Stimulated activated CD8-positive, alpha-beta memory T cell treated with anti-CD3 and anti-CD28 coated beads, Interleukin-4, amount 100 ng/mL, for 4 hours (primary cell): ENCODE results near the gene CTNNAL1.

Experiments used
- DNase-seq, 2 donors: peaks; one replicate each; pipeline ENCODE4 v3.0.0-alpha.2; 2020; ENCODE audit warnings: low read depth in 2 of 2, low spot score in 1 of 2

CTNNAL1 gene

DNA sequence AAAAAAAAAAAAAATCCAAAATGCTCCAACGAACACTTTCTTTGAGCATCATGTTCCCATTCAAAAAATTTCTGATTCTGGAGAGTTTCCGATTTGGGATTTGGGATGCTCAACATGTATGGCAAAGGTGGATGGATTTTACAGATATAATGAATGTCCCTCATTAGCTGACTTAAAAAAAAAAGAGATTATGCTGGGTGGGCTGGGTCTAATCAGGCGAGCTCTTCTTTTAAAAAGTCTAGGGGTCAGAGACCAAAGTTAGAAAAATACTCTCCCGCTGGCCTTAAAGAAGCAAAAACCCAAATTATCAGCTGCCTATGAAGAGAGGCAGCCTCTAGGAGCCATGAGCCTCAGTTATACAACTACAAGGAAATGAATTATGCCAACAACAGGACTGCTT is 15.2 kb upstream of the CTNNAL1 start:
- DNase-seq = no peak

DNA sequence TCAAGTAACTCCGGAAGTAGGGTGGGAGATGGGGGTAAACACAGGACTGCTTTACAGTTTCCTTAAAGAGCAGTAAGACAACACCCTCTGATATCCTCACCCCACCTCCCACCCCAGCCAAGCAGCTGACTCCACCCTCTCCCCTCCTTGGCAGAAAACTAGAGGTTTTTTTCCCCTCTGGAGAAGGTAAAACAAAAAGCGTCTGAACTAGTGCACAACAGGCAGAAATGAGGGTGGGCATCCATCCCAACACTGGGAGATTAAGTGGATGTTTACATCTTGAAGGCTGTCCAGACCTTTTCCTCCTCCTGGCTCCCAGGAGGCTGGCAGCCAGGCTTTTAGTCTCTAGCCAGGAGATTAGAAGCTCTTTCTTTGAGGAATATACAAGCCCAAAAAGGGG is 13.9 kb upstream of the CTNNAL1 start:
- no peak for DNase-seq

DNA sequence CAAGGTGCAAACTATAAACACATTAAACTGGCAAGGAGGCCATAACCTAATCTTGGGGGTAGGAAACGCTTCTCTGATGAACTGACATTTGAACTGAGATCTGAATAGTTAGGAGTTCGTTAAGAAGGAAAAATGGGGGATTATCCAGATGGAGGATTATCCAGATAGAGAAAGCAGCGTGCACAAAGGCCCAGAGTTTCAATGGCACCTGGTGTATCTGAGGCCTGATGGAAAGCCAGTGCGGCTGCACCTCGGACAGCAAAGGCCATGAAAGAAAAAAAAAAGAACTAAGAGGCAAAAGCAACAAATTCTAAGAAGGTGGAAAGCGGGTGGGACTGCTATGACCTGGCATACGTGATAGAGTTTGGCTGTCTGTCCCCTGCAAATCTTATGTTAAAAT is 13.0 kb upstream of the CTNNAL1 start:
- DNase-seq = no peak

DNA sequence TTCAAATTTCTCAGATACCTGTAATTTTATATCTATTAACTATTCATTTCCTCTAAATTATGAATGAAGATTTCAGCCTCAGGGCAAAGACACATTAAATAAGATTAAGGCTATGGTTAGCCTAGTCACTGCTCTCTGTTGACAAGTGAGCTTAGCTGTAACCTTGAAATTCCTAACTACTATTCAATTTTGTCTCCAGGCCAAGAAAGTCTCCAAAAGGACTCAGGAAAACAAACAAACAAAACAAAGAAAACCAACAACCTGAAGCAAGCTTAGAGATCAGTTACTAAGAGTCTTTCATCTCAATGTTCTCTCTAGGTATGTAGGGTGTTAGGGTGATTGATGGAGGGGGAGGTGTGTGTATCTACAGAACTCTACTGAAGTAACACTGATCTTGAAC is 9.6 kb upstream of the CTNNAL1 start:
- no peak for DNase-seq

DNA sequence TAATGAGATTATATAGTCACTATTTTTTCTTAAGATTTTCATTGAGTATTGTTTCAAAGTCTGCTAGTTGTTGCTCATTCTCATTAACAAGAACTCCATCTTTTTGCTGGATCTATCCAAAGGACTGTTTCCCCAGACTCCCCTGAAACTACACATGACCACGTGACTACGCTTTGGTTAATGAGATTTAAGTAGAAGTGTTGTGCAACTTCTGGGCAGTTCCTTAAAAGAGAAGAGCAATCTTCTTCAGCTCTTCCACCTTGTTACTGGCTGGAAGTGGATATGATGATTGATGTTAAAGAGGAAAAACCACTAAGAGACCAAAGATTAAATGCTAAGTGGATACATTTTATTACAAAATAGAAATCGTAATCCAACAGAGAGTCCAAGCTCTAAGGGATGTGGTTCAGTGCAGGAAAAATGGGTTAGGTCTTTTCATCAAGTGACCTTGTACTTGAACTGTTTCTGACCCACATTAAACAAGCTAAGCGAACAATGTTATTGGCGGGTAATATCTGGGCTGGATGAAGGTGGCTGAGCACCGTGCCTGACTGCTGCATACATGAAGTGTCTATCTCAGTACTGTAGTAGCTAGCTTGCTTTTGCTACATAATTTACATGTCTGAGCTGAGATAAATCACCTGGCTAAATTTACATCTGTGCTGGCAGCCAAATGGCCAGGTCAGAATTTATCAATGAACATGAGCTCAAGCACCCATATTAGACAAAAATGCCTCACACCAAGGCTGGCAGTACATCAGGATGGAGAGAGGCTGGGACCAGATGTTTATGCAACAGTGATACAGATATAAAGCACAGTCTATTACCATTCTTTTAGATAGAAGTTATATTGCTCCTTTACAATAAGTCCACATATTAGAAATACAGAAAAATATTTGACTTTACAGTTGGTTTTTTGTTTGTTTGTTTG is 7.5 kb upstream of the CTNNAL1 start:
- DNase-seq = no peak

DNA sequence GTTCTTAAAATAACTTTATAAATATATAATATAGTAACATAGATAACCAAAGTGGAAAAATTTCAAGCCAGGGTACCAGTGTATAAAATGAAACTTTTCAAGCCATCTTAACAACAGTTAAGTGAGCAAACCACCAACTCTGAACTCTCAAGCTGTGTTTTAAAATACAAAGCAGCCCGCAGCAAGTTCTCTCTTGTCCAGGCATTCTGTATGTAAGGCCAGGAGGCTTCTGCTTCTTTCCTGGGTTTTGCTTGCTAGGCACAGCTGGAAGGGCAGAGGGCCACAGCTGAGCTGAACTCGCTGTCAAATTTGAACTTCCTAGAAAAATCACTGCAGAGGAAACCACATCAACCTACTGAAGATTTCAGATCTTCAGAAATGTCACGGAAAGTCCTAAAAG is 6.8 kb upstream of the CTNNAL1 start:
- no peak for DNase-seq

DNA sequence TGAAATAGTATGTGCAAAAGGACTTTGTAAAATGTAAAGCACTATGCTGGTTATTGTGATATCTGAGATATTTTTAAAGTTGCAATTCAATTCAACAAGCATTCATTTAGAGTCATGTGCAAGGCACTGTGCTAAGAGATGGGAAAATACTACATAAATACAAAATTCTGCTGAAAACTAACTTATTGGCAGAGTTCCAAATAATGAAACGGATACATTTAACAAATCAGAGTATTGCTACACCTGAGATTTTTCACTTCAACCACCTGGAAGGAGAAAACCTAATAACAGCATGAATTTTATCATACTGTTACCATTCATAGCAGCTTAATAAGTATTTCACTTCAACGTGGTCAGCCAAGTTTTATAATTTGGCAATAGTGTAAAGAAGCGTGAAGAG is 6.1 kb upstream of the CTNNAL1 start:
- no peak for DNase-seq

DNA sequence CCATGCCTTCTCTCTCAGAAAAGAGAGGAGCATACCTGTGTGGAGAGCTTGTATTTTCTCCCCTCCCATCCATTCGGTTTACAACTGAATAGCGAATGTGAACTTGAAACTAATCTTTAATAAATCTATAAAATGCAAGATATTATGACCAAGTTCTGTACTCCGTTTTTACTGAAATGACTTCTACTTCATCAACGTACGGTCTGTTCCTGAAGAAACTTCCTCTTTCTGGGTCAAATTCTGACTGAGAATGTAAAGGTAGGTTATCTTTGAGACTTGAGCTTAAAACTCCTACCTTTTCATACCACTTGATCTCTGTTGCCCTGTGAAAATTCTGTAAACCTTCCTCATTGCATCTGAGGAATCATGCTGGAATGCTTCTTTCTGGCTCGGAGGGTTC is 4.2 kb upstream of the CTNNAL1 start:
- DNase-seq = no peak

DNA sequence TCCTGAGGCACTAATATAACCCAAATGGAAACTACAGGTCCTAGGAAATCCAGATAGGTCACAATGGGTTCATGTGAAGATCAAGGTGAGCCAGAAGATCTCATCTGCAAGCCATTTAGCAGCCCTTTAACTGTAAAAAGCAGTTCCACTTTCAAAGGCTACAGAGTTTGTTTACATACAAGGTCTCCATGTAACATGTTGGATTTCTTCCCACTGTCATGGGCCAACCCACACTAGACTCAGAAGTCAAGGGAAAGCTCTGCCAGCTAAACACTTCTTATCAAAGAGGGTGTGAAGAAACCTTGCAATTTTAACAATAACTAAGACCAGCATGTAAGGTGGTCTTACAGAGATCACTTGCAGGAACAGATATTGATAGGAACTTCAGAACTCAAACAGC is 3.8 kb upstream of the CTNNAL1 start:
- DNase-seq = no peak

DNA sequence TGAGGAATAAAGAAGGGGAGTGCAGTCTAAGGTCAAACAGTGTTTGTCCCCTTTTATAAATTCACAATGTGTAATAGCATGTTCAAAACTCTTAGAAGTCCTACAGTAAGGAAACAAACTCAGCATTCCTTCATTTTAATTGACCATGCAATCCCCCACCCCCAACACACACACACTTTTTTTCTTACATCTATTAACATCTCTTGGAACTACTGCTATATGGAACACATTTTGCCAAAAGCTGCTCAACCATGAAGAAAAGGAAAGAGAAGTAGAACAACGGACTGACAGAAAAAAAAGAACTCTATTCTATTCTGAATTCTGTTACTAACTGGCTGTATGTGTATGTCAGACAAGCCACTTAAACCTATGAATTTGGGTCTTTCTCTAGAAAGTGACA is 2.8 kb upstream of the CTNNAL1 start:
- no peak for DNase-seq

DNA sequence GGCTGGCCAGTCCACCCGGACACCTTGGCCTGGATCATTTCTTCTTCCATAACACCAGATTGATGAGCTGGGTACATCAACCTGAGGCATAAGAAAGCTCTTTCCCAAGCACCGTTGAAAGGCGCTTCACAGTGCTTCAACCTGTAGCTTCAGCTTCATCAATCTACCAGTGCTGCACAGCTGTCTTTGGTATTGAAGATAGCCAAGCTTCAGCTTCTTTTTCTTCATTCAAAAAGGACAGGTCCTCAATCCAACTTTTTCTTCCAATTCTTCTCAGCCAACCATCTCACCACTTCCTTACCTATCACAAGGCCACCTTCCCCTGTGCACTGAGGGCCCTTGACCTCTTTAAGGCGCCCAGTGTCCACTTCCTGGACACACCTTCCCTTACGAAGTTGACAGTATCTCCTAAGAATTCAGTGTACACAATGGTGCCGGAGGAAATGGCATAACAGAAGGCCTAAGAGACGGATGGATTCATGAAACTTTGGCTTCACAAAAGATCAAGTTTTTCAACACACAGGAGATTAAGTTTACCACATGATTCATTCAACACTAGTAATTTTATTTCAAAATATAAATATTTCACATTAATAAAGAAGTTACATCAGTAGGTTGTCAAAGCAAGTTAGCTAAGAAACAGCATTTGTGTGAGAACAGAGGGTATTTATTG is 1.4 kb upstream of the CTNNAL1 start:
- DNase-seq = no peak

DNA sequence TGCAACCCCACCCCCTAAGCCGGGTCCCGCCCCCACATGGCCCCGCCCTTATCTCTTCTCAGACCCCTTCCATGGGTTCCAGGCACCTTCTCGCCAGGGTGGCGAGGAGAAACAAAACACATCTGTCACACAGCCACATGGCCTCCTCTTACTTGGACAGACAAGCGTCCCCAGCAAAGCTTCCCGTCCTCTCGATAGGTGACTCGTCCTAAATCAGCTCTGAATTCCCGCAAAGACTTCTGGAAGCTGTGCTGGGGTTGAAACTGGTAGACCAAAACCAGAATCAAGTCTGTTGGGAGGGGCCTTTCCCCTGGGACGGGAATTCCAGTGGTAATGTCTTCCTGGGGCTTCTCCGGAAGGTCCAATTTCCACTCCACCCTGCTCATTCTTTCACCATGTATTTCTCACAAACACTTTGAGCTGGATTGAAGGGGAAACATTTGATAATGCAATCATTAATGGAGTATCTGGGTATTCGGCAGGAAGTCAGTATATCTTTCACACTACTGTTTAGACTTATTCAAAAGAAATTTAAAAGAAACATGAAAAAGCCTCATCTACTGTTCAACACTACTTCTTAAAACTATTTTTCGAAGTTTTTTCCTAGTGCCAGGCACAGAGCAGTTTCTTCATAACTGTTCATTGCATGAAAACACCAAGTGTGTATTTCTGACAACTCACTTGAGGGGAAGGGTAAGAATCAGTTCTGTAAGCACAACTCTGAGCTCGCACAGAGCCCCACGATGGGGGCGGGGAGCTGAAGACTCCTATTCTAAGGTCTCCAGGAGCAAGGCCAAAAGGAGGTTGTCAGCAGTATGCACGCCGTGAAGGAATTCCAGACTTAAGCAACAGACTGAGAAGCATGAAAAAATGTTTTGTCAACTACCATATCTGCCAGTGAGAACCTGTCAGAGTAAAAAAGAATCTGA is 644 bp upstream of the CTNNAL1 start:
- no peak for DNase-seq

DNA sequence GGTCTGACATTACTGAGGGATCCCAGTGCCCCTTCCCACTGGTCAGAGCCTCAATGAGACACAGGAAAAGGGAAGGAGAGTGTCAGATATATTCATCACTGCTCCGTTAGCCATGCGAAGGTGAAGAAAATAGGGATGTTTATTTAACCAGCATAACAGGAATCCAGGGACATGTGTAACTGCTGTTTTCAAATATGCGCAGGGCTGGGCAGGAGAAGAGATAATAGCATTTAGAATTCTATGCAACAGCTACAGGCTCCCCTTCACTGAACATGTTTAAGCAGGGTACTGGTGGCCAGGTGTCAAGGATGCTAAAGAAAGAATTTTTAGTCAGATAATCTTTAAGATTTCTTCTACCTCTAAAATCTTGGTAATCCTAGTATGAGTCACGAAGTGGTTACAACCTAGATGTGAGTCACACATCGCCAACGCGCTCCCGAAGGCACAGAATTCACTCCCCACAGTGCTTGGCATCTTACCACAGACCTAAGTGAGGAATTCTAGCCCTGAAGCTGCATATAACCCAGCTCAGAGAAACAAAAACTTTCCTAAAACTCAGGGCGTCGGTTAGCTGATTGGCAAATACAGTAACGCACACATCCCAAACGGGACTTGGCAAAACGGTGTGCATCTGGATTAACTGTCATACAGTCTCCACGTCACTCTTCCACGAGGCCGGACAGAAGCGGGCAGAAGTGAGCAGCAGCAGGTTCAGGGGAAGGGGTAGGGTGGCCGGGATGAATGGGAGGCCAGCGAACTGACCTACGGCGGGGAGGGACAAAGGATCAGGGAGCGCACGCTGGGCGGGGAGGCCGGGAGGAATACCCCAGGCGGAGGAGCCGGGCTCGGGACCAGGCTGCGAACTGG is 1.1 kb downstream of the CTNNAL1 start:
- DNase-seq = peak in 1 of 2 donors; percentile 12

DNA sequence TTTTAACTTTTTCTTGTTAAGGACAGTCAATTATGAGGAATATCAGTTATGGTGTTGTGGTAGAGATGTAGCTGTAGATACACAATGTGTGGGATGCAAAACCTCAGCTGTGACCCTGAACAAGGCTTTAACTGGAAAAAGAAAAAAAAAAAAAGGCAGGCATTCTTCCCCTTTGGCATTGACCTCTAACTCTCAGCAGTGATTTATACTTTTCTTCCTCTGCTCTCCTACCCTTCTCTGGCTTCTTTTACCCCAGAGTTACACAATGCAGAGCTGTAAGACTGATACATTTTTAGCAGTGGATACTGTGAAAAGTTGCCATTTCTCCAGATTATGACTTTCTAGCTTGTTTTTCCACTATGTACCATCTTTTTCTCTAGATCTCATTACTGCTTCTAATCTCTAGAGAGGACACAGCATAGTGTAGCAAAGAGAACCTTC is 2.0 kb downstream of the CTNNAL1 start:
- no peak for DNase-seq

DNA sequence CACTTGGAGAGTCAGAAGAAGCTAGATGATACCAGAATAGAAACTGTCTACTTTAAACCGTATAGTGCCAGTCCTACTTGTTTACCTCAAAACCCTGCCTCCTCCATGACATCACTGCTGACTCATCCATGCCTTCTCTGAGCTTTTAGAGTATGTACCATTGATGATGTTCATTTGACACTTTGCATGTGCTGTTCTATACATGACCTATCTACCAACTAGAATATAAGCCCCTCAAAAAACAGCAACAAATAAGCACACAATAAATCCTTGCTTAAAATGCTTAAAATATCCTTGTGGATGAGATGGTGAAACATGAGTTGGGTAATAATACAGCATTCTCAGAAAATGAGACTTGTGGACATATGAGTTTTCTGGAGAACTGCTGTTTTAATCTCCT is 2.6 kb downstream of the CTNNAL1 start:
- DNase-seq = peak; percentile 34 to 47

DNA sequence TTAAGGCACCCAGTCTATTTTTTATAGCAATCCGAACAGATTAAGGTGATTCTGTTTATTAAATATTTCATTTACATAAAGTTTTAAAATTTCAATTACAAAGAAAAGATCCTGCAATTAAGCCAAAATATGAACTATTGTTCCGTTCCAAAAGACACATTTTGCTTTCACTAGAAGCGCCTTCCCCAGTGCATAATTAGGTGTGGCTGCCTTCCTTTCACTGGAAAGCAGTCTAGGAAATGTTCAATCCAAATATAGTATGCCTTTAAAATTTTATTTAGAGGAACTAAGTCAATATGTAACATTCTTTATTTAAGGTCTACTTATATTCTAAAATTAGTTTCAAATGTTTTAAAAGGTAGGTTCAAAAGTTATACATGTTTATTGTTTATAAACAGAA is 7.6 kb downstream of the CTNNAL1 start:
- DNase-seq = no peak

DNA sequence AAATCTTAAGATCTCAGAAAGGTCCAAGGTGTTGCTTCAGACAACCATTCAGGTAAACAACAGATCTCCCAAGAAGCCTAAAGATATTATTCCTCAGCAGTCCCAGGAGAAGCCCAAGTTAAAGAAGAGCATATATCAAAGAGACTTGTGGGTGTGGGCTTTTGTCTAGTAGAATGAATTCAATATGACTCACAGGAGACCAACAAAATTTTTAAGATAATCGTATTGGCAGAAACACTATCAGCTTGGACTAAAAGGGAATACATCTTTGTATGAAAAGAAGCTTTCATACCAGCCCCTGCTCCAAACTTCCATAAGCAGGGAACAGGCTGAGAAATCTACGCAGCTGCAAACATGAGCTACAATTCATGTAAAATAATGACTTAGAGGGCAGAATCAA is 10.2 kb downstream of the CTNNAL1 start:
- DNase-seq = no peak

DNA sequence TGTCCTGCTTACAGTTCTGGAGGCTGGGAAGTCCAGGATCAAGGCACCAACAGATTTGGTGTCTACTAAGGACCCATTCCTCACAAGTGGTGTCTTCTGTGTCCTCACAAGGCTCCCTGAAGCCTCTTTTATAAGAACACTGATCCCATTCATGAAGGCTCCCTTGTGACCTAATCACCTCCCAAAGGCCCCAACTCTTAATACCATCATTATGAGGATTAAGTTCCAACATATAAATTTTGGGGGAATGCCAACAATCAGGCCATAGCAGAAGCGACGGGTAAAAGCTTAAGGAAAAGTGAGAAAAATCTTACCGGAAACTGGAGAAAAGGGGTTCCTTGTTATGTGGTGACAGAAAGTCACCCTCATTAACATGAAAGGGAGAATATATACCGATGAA is 11.2 kb downstream of the CTNNAL1 start:
- no peak for DNase-seq

DNA sequence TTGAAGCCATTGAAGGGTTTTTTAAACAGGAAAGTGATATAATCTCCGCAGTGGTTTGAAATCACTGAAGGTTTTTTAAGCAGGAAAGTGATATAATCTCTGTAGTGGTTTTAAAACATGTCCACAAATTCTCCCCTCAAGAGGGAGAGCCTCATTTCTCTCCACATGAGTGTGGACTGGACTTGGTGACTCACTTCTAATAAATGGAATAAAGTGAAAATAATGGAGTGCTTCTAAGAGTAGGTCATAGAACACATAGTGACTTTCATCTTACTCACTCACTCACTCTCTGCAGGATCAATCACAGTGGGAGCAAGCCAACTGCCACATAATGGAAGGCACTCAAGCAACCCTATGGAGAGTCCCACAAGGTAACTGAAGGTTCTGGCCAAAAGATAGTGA is 12.0 kb downstream of the CTNNAL1 start:
- no peak for DNase-seq

DNA sequence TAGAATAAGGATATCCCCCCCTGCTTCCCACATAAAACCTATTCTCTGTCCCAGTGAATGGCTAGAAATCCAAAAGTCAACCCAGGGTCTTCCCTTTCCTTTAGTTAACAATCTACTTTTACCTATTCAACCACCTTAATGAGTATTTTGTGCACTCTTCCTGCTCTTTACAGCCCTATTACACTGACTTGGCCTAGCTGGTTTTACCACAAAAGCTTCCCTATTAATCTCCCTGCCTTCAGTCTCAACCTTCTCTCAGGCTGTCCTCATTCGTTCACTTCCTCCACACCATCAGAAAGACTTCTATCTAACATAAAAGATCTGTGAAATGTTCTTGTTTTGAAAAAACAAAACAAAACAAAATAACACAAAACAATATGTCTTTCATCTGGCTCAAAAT is 16.2 kb downstream of the CTNNAL1 start:
- no peak for DNase-seq

DNA sequence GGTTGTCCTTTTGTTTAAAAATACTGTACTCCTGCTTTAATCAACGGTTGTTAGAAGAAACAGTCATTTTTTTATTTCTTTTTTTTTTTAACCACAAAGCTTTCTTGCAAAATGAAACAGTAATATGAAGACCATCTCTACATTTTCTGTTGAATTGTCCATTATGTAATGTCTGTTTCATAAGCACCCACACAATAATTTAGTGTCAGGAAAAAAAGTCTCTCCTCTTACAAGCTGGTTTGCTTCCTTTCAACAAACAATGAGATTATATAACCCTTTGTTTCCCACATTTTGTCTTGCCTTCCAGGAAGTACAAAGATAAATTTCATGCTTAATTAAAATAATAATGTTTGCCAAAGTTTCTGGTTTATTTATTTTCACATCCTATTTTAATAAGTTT is 16.7 kb downstream of the CTNNAL1 start:
- DNase-seq = no peak
